Measurements from ENCODE around the gene NSG2.

Gene NSG2

GRCh38 chr5:174149426-174149825 lies 103.9 kb downstream of the NSG2 start:
- DNase-seq (ENCODE audit: low spot score), result no peak
- TF ChIP-seq CTCF (IDR thresholded peaks at IDR 0.05; ENCODE audit: borderline replicate concordance, control extremely low read depth, extremely low read depth, insufficient read depth, missing control alignments), result no peak
- in situ Hi-C loops (cut with MboI; ENCODE audit: low sequenced_read_pairs, unreplicated experiment), result no loop called here

GRCh38 chr5:174149989-174150388 lies 104.5 kb downstream of the NSG2 start:
- in situ Hi-C loops (cut with MboI; ENCODE audit: low sequenced_read_pairs, unreplicated experiment), result no loop called here
- DNase-seq (ENCODE audit: low spot score), result no peak
- no peak for TF ChIP-seq CTCF (IDR thresholded peaks at IDR 0.05; ENCODE audit: borderline replicate concordance, control extremely low read depth, extremely low read depth, insufficient read depth, missing control alignments)

GRCh38 chr5:174151599-174152181 lies 106.2 kb downstream of the NSG2 start:
- no peak for TF ChIP-seq CTCF (IDR thresholded peaks at IDR 0.05; ENCODE audit: borderline replicate concordance, control extremely low read depth, extremely low read depth, insufficient read depth, missing control alignments)
- DNase-seq (ENCODE audit: low spot score), result no peak
- in situ Hi-C loops (cut with MboI; ENCODE audit: low sequenced_read_pairs, unreplicated experiment), result no loop called here

GRCh38 chr5:174154559-174154958 lies 109.1 kb downstream of the NSG2 start:
- DNase-seq (ENCODE audit: low spot score), result no peak
- TF ChIP-seq CTCF (IDR thresholded peaks at IDR 0.05; ENCODE audit: borderline replicate concordance, control extremely low read depth, extremely low read depth, insufficient read depth, missing control alignments), result no peak
- in situ Hi-C loops (cut with MboI; ENCODE audit: low sequenced_read_pairs, unreplicated experiment), result no loop called here

- no peak for DNase-seq (ENCODE audit: low spot score)
- in situ Hi-C loops (cut with MboI; ENCODE audit: low sequenced_read_pairs, unreplicated experiment), result no loop called here
These were observed 109.8 kb downstream of the NSG2 start for GRCh38 chr5:174155281-174155680.

GRCh38 chr5:174155706-174156105 lies 110.2 kb downstream of the NSG2 start:
- in situ Hi-C loops (cut with MboI; ENCODE audit: low sequenced_read_pairs, unreplicated experiment), result no loop called here
- TF ChIP-seq CTCF (IDR thresholded peaks at IDR 0.05; ENCODE audit: borderline replicate concordance, control extremely low read depth, extremely low read depth, insufficient read depth, missing control alignments), result no peak
- no peak for DNase-seq (ENCODE audit: low spot score)

More at GRCh38 chr5:174155281-174155680, 109.8 kb downstream of the NSG2 start:
- no peak for TF ChIP-seq CTCF (IDR thresholded peaks at IDR 0.05; ENCODE audit: borderline replicate concordance, control extremely low read depth, extremely low read depth, insufficient read depth, missing control alignments)

All from GM13976 (cell line).